Muscle layer of duodenum (tissue), 2 donors: ENCODE data around the gene PARP11.

Source experiments
- H3K27ac ChIP-seq: one replicate; pipeline ENCODE4 v1.7.0; 2013; ENCODE audit warnings: mild to moderate bottlenecking, low read length
- H3K27me3 ChIP-seq: one replicate; pipeline ENCODE4 v1.7.0; 2013; ENCODE audit warnings: low read depth, mild to moderate bottlenecking, control low read depth, low read length
- H3K36me3 ChIP-seq, 2 donors: one replicate each; pipeline ENCODE4 v1.7.0; 2013; ENCODE audit warnings: low read length in 2 of 2, control low read depth in 1 of 2, mild to moderate bottlenecking in 1 of 2; ENCODE audit not compliant: insufficient read depth in 2 of 2, control insufficient read depth in 1 of 2
- H3K4me1 ChIP-seq, 2 donors: one replicate each; pipeline ENCODE4 v1.7.0; 2013; ENCODE audit warnings: low read length in 2 of 2, mild to moderate bottlenecking in 2 of 2, control low read depth in 1 of 2, moderate library complexity in 1 of 2; ENCODE audit not compliant: insufficient read depth in 2 of 2, control insufficient read depth in 1 of 2
- H3K4me3 ChIP-seq, 2 donors: one replicate each; pipeline ENCODE4 v1.7.0; 2013; ENCODE audit warnings: low read length in 2 of 2, low read depth in 1 of 2, mild to moderate bottlenecking in 1 of 2
- H3K9me3 ChIP-seq, 2 donors: one replicate each; pipeline ENCODE4 v1.7.0; 2013; ENCODE audit warnings: low read length in 2 of 2, control low read depth in 1 of 2, mild to moderate bottlenecking in 1 of 2; ENCODE audit not compliant: control insufficient read depth in 1 of 2
- donor health status: healthy.

Gene PARP11

DNA sequence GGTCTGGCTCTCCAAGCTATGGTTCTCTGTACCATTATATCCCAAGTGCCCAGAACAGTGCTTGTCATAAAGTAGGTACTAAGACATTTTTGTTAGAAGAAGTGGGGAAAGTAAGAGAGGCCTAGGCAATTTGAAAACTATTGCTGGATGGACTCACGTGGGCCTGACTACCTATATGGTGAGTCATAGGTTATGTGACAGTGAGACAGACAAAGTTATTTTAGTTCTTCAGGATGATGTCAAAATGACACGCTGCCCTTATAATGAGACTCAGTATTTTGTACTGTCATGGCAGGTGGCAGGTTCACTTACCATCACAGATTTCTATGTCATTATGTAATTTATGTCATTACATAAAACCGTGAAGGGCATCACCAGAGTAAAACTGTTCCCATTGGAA lies 53.1 kb downstream of the PARP11 start:
- H3K9me3 ChIP-seq, result no peaks in the 10 kb centered on the region
- H3K27ac ChIP-seq, result no peak overlapping the region
- H3K4me1 ChIP-seq, result no peaks in the 10 kb centered on the region
- H3K4me3 ChIP-seq, result no peak overlapping the region
- H3K36me3 ChIP-seq, result peaks cover 0 to 6% of the 10 kb centered on the region in 2 donors
- no peaks in the 10 kb centered on the region for H3K27me3 ChIP-seq

DNA sequence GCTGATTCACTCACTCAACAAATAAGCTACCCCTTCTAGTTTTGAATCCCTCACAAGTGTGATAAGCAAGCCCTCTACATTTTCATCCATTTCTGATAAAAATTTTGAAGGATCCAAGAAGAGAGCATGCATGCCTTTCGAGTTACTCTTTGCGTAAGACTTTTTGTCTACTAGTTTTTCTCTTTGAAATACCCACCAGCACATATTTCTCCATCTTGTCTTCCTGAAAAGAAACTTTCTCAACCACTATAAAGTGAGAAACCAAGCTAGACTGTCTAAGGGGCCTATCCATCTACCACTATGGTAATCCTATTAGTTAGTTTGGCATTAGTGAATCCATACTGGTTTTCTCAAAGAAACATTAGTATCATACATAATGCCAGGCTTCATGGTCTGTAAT lies 56.9 kb downstream of the PARP11 start:
- Histone ChIP-seq H3K27ac (no peak overlapping the region), H3K4me3 (no peak overlapping the region), H3K27me3 (no peaks in the 10 kb centered on the region), H3K36me3 (peaks cover 7 to 10% of the 10 kb centered on the region in 2 donors), H3K4me1 (no peaks in the 10 kb centered on the region), H3K9me3 (no peaks in the 10 kb centered on the region)

DNA sequence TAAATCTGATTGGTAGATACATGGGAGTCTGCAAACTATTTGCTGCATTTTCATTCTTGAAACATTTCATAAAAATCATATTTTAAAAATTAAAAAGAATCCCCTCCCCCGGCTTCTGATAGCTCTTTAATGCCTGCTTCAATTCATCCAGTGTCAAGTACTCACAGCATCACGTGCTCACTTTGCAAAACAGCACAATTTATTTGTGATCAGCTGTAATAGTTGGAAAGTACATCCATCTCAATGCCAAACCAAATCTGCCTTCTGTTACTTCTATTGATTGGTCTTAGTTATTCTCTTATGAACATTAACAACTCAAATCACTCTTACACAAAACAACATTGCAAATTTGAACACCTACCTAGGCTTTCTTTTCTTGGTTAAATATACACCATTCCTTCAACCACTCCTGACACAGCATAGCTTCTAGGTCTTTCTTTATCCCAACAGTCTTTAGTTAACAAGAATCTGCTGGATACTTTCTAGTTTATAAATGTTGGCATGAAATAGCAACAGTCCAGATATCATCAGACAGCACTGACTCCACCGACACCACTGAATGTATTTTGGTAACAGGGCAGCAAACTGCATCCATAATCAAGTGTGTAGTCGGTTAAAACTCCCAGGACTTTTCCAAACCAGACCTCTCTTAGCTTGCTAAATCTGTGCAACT lies 58.0 kb downstream of the PARP11 start:
- H3K9me3 ChIP-seq, result no peaks in the 10 kb centered on the region
- no peaks in the 10 kb centered on the region for H3K4me1 ChIP-seq
- no peak overlapping the region for H3K4me3 ChIP-seq
- H3K36me3 ChIP-seq, result peaks cover 7 to 11% of the 10 kb centered on the region in 2 donors
- no peak overlapping the region for H3K27ac ChIP-seq
- no peaks in the 10 kb centered on the region for H3K27me3 ChIP-seq

DNA sequence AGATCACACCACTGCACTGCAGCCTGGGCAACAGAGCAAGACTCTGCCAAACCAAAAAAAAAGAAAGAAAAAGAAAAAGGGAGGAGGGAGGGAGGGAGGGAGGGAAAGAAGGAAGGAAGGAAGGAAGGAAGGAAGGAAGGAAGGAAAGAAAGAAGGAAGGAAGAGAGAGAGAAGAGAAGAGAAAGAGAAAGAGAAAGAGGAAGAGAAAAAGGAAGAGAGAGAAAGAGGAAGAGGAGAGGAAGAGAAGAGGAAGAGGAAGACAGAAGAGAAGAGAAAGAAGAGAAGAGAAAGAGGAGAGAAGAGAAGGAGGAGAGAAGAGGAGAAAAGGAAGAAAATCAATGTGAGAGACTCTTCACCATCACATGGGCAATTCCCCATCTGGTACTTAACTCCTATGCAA lies 62.7 kb downstream of the PARP11 start:
- Histone ChIP-seq H3K4me1 (no peaks in the 10 kb centered on the region), H3K36me3 (peaks cover 13 to 24% of the 10 kb centered on the region in 2 donors), H3K27ac (no peak overlapping the region), H3K9me3 (no peaks in the 10 kb centered on the region), H3K4me3 (no peak overlapping the region), H3K27me3 (no peaks in the 10 kb centered on the region)

DNA sequence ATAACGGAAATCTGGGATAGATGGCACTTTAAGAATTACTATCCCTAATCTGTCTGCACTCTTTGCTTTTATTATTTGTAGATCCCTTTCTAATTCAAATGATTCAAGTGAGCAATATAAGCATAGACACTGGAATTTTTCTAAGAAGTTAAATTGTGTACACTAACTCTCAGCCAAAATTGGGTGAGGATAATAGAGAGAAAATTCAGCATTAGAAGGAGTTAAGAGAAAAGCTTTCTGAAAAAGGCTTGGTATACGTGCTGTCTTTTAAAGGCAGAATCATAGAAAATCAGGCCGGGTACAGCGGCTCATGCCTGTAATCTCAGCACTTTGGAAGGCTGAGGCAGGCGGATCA lies 63.2 kb downstream of the PARP11 start:
- Histone ChIP-seq H3K4me1 (no peaks in the 10 kb centered on the region), H3K36me3 (peaks cover 13 to 19% of the 10 kb centered on the region in 2 donors), H3K4me3 (no peak overlapping the region), H3K9me3 (no peaks in the 10 kb centered on the region), H3K27ac (no peak overlapping the region), H3K27me3 (no peaks in the 10 kb centered on the region)

DNA sequence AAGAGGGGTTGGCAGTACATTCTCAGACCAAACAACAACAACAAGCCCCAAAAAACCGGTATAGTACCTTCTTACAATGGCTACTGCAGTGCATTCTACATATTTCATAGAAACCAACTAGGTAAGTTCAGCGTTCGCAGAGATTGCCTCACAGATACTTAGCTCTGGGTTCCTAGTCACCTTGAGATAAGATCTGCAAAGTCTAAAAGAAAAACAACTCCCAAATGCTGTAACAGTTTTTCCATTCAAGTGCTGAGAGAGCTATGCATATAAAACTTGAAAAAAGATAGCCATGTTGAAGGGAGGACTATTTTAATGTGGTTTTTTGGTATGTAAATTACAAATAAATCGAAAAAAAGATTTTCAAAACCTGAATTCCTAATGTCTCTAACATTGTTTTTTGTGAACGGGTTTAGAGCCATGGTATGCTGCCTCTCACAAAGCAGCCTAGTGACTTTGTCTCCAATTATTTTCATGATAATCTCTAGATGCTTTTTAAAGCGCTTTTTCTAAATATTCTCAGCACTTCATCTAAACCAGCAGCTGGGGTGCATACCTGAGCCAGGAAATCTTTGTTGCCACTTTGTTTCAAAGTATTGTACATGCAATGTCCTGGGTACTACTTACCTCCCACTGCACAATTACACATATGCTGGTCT lies 63.7 kb downstream of the PARP11 start:
- no peak overlapping the region for H3K4me3 ChIP-seq
- H3K9me3 ChIP-seq, result no peaks in the 10 kb centered on the region
- no peaks in the 10 kb centered on the region for H3K4me1 ChIP-seq
- H3K27ac ChIP-seq, result no peak overlapping the region
- H3K36me3 ChIP-seq, result peaks cover 13 to 19% of the 10 kb centered on the region in 2 donors
- no peaks in the 10 kb centered on the region for H3K27me3 ChIP-seq

DNA sequence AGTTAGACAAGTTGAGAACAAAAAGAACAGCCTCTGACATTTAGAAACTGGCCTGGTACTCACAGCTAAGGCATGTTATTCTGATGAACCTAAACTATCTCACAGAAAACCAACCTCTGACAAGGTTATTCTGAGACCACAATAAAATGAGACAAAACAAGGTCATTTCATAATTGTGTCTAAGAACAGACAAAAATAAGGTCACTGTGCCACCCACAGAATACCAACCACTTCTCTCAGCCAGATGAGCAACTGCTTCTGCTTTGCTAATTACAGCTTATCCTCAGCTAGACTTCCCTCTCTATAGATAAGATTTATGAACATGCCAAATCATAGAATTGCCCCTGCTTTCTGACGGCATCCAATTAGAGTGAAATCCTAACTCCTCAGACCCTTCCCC lies 68.1 kb downstream of the PARP11 start:
- Histone ChIP-seq H3K27me3 (no peaks in the 10 kb centered on the region), H3K36me3 (peaks cover 6 to 15% of the 10 kb centered on the region in 2 donors), H3K9me3 (no peaks in the 10 kb centered on the region), H3K4me3 (no peak overlapping the region), H3K27ac (no peak overlapping the region), H3K4me1 (no peaks in the 10 kb centered on the region)

DNA sequence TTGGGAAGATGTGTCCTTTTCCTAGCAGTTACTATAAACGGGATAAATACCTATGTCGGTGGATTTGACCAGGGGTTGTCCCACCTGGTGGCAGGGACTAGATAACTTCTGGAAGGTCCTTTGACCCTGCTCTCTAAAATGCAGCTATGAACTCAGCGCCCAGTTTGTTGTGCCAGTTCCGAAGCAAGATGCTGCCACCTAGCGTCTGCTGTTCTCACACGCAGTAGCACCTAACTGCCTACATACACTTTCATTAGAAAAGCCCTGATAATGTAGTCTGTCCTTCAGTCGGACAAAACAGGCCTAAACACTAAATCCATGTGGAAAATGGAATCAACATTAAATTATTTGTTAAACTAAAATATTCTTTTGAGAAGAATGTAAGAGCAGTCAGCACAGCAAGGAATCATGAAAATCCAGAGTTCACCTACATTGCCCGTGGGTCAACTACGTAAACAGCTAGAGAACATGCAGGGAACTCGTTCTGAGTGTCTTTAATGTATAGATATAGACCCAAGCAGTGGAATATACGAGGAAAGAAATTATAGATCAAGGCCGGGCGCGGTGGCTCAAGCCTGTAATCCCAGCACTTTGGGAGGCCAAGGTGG lies 69.2 kb downstream of the PARP11 start:
- H3K4me1 ChIP-seq, result no peaks in the 10 kb centered on the region
- no peaks in the 10 kb centered on the region for H3K27me3 ChIP-seq
- peaks cover 6 to 7% of the 10 kb centered on the region in 2 donors for H3K36me3 ChIP-seq
- H3K4me3 ChIP-seq, result no peak overlapping the region
- no peaks in the 10 kb centered on the region for H3K9me3 ChIP-seq
- no peak overlapping the region for H3K27ac ChIP-seq

DNA sequence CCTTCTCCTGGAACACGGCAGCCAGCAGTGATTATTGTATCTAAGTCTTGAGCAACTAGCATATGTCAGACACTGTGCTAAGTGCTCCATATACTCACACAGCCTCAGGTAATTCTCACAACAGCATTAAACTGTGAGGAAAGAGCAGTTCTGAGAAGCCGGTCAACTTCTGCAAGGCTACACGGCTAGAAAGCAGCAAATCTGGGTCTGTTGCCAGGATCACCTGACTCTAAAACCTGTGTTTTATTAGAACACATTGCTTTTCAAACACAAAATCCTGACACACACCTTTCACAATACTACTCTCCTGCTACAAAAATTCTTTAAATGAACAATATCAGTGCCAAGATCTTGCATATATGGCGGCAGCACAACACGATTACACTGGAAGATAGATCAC lies 70.5 kb downstream of the PARP11 start:
- Histone ChIP-seq H3K4me1 (no peaks in the 10 kb centered on the region), H3K4me3 (no peak overlapping the region), H3K9me3 (no peaks in the 10 kb centered on the region), H3K27me3 (no peaks in the 10 kb centered on the region), H3K27ac (no peak overlapping the region), H3K36me3 (peaks cover 3 to 9% of the 10 kb centered on the region in 2 donors)

DNA sequence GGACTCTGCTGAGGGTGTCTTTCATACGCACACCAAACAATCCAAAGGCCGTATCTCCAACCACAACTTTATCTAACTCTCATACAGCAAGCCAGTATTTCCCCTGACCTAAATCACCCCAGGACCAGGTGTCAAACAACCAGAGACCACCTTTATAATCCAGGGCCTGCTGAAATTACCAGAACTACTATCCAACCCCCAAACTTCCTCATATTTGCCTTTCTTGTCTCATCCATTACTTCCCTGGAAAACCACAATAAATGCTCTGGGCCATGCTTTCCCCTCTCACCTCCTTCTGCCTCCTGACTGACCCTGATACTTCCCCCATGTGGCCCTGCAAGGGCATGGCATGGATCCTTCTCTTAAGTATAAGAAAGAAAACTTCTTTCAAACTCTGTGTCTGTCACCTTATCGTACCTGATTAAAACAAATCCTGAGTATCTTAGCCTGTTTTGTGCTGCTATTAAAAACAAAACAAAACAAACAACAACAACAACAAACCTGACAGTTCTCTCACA lies 75.6 kb downstream of the PARP11 start:
- no peaks in the 10 kb centered on the region for H3K9me3 ChIP-seq
- H3K27ac ChIP-seq, result no peak overlapping the region
- H3K4me3 ChIP-seq, result no peak overlapping the region
- H3K4me1 ChIP-seq, result no peaks in the 10 kb centered on the region
- H3K36me3 ChIP-seq, result peaks cover 3 to 4% of the 10 kb centered on the region in 2 donors
- H3K27me3 ChIP-seq, result no peaks in the 10 kb centered on the region

DNA sequence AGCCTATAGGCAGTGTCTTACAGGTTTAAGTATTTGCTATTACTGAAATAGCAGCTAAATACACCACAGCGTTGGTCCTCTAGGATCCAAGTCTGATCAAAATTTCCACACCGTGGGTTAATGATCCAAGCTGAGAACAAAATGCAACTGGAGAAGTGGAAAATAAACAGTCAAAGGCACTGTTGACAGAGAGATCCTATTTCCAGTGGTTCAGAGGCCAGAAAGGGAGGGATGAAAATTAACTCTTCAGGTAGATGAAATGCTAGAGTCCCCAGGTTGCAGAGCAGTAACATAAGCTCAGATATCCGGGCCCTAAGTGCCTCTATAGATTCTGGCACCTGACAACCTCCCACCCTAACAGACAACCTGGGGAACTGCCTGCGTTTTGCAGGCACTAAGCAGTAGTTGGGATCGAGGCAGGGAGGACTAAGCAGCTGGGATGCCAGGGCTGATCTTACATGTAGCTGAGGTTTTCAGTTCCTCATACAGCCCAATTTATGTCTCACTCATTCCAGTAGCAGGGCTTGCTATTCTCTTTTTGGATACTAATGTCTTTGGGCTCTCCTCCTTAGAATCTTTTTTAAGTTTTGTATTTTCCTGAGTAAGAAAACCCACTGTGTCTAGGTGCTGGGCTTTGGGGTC lies 77.6 kb downstream of the PARP11 start:
- no peaks in the 10 kb centered on the region for H3K4me1 ChIP-seq
- peaks cover 3 to 4% of the 10 kb centered on the region in 2 donors for H3K36me3 ChIP-seq
- no peaks in the 10 kb centered on the region for H3K9me3 ChIP-seq
- H3K27ac ChIP-seq, result no peak overlapping the region
- no peaks in the 10 kb centered on the region for H3K27me3 ChIP-seq
- no peak overlapping the region for H3K4me3 ChIP-seq
